ENCODE results near the gene EVA1C.
"Not testable (repeated sequence)": the region's sequence is repeated elsewhere in the genome, so short reads cannot be mapped to it uniquely, and the experiment has no call there.

Gene EVA1C

DNA sequence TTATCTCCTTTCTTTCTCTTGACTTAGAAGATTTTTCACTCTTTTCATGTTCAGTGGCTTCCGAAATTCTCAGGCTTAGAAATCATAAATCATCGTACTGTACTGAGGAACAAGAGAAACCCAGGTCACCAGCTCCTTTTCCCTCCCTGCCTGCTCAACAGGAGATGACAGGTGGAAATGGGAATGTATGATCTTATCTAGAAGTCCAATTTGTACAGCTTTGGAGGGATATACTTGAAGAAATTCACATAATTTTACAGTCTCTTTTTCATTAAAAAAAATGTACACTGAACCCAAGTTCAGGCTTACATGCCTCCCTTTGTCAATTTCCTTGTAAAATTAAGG lies 11.7 kb downstream of the EVA1C start:
- no peak for FAIRE-seq
- no peak for DNase-seq (ENCODE audit: low spot score)

GRCh38 chr21:32424674-32425073 lies 12.2 kb downstream of the EVA1C start:
- FAIRE-seq (no peak), DNase-seq (ENCODE audit: low spot score) (no peak)

DNA sequence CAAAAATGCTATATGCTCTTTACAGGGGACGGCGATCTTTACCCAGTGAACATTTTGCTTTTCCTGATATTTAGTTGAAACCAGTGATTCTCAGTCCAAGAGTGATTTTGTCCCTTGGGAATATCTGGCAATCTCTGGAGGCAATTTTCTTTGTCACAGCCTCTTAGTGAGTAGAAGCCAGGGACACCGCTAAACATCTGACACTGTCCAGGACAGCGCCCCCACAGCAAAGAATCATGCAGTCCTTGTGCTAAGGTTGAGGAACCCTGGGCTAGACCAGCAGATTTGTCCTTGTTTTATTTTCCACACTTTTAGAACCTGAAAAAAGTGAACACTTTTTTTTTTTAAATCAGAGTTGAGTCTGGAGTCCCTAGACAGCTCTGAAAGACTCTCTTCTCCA lies 13.1 kb downstream of the EVA1C start:
- FAIRE-seq (no peak), DNase-seq (ENCODE audit: low spot score) (no peak)

- FAIRE-seq = no peak
Observed at GRCh38 chr21:32426066-32426465, 13.6 kb downstream of the EVA1C start.

DNA sequence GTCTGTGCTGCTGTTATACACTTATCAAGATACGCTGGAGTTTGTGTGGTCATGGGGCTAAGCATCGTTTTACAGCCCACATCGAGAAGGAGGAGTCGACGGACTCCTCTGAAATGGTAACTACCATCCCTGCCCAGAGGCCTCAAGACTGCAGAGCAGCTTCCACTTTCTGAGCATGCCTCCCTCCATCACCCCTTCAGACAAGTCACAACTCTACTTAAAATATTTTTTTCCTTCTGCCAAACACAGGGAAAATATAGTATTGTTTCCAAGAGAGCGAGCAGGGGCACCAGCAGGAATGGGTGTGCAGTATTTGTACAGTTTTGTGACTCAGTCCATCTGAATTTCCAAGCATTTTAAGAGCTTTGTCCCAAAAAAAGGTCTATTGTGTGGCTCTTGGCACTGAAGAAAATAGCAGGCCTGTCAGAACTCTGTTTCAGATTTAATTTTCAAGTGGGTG lies 14.1 kb downstream of the EVA1C start:
- FAIRE-seq (no peak), DNase-seq (ENCODE audit: low spot score) (no peak)

More at GRCh38 chr21:32426066-32426465, 13.6 kb downstream of the EVA1C start:
- no peak for DNase-seq (ENCODE audit: low spot score)

GRCh38 chr21:32427958-32428623 lies 15.6 kb downstream of the EVA1C start:
- DNase-seq (ENCODE audit: low spot score) (no peak), FAIRE-seq (no peak)

DNA sequence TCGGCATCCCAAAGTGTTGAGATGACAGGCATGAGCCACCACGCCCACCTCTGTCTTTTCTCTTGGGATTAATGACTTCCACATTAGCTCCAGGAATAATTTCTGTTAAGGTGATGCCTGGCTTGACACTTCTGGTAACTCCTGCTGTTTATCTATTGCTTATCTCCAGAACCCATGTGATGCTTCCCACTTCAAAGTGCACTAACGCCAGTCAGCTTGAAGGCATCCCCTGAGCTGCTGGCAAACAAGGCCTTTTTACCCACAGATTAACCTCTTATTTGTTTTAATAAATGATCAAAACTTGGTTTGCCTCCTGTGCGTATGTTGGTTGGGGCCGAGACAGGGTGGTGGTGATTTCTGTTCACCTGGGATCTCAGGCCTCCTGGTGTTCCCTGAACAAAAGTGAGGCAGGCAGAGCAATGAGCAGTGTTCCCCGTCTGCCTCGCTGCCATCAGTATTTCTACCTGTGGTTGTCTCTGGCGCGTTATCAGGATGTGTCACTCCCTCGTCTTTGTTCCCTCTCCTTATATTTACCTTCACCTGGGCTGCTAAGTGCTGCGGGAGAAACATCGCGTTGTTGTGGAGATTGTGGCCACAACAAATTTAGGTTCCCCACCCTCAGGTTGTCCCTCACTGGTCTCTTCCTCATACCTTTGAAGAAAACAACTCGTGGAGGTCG lies 20.6 kb downstream of the EVA1C start:
- DNase-seq (ENCODE audit: low spot score); FAIRE-seq: not testable (repeated sequence)

- FAIRE-seq (no peak), DNase-seq (ENCODE audit: low spot score) (no peak)
Observed at GRCh38 chr21:32437729-32438128, 25.2 kb downstream of the EVA1C start.

- DNase-seq (ENCODE audit: low spot score) (no peak), FAIRE-seq (no peak)
Observed at GRCh38 chr21:32442566-32443318, 30.2 kb downstream of the EVA1C start.

- no peak for FAIRE-seq
Observed at GRCh38 chr21:32445101-32445500, 32.6 kb downstream of the EVA1C start.

DNA sequence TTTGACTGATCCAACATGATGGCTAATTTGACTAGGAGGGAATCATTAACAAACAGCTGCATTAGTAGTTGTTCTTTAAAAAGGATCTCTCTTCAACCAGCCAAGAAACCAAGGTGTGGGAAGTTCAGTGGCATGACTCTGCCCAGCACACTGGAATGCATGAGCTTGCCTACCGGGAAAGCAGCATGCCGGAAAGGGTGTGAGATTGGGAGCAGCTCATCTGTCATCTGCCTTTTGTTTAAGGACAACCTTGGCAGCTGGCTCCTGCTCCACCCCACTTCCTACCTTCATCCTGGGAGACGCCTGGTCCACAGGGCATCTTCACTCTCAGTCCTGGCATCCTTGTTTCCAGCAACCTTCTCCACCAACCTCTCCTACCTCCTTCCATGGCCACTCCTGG lies 33.9 kb downstream of the EVA1C start:
- FAIRE-seq; DNase-seq (ENCODE audit: low spot score): not testable (repeated sequence)

More at GRCh38 chr21:32445101-32445500, 32.6 kb downstream of the EVA1C start:
- no peak for DNase-seq (ENCODE audit: low spot score)

- no peak for FAIRE-seq
Observed at GRCh38 chr21:32447224-32447623, 34.7 kb downstream of the EVA1C start.

GRCh38 chr21:32448803-32449594 lies 36.5 kb downstream of the EVA1C start:
- no peak for DNase-seq (ENCODE audit: low spot score)

More at GRCh38 chr21:32447224-32447623, 34.7 kb downstream of the EVA1C start:
- DNase-seq (ENCODE audit: low spot score) = no peak

GRCh38 chr21:32450881-32451701 lies 38.6 kb downstream of the EVA1C start:
- not testable (repeated sequence) for DNase-seq (ENCODE audit: low spot score); FAIRE-seq

More at GRCh38 chr21:32448803-32449594, 36.5 kb downstream of the EVA1C start:
- FAIRE-seq = no peak

DNA sequence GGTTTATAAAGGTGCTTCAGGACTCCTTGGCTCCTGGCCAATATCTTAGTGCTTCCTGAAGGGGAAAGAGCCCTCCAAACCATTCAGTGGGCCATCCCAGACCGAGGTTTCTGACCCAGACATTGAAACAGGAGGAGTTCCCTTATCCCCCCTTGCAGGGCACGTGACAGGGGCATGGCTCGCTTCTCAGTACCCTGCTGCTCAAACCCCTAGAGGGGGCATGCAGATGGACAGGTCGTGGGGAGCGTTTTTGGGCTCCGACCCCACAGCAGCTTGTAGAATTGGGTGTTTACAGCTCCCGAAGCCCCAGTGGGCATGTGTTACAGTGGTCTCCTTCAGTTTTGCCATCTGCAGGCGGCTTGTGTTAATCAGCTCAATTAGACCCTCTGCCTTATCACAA lies 39.7 kb downstream of the EVA1C start:
- FAIRE-seq; DNase-seq (ENCODE audit: low spot score): not testable (repeated sequence)

- FAIRE-seq (no peak), DNase-seq (ENCODE audit: low spot score) (no peak)
Observed at GRCh38 chr21:32452641-32453040, 40.1 kb downstream of the EVA1C start.

DNA sequence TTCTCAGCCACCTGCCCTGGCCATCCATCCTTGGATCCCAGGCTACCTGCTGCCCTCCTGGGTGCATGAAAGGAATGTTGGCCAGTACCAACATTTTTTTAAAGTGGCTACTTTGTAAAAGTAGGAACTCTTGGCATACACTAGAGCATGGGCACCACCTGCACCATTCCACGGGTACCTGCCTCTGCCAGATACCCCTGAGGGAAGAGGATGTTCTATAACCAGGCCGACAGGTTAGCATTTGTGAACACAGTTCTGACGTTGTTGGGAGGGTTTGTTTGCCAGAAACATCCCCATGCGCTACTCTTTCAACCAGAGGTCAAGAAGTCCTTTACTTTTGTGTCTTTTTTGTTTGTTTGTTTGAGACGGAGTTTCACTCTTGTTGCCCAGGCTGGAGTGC lies 43.0 kb downstream of the EVA1C start:
- FAIRE-seq (no peak), DNase-seq (ENCODE audit: low spot score) (no peak)

DNA sequence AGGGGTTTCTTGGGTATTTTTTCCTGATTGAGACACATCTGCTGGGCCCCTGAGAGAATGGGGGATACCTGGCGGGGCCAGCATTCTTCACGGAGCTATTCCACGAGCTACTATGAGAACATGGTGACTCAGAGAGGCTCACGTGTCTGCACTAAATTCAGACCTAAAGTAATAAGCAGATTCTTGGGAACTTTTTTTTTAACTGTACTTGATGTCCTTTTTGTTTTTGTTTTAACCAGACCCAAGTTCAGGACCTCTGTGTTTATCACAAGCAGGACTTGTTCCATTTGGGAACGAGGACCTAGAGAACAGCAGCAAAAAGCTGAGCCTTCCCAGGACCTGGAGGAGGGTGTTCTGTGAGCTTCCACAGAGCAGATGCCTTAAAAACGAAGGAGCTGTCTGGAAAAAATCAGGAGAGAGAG lies 44.0 kb downstream of the EVA1C start:
- DNase-seq (ENCODE audit: low spot score) (no peak), FAIRE-seq (no peak)

- FAIRE-seq (no peak), DNase-seq (ENCODE audit: low spot score) (no peak)
Observed at GRCh38 chr21:32457360-32457840, 44.9 kb downstream of the EVA1C start.

GRCh38 chr21:32457962-32458361 lies 45.5 kb downstream of the EVA1C start:
- DNase-seq (ENCODE audit: low spot score) (no peak), FAIRE-seq (no peak)

Data from RCC 7860 (cell line).